ENCODE results near the gene RBBP7. TPM values are rescaled to one million over a fixed set of nuclear protein-coding genes. Genes with fewer than 3 reads are reported as not detected.

The RBBP7 gene
- total RNA-seq, 4 donors from 2014 or later: 62.9 to 88.8 (median 66.0) TPM

- Histone ChIP-seq H3K27me3 (no peaks in the 10 kb centered on the region), H3K36me3 (no peaks in the 10 kb centered on the region), H3K4me3 (no peak overlapping the region), H3K27ac (no peak overlapping the region), H3K4me1 (peaks cover 3% of the 10 kb centered on the region), H3K9me3 (no peaks in the 10 kb centered on the region)
- no peak for TF ChIP-seq POLR2A (IDR thresholded peaks at IDR 0.05)
- TF ChIP-seq POLR2AphosphoS5 (IDR thresholded peaks at IDR 0.05): no peak
- TF ChIP-seq EP300 (IDR thresholded peaks at IDR 0.05): no peak
- TF ChIP-seq, protein P1, sequence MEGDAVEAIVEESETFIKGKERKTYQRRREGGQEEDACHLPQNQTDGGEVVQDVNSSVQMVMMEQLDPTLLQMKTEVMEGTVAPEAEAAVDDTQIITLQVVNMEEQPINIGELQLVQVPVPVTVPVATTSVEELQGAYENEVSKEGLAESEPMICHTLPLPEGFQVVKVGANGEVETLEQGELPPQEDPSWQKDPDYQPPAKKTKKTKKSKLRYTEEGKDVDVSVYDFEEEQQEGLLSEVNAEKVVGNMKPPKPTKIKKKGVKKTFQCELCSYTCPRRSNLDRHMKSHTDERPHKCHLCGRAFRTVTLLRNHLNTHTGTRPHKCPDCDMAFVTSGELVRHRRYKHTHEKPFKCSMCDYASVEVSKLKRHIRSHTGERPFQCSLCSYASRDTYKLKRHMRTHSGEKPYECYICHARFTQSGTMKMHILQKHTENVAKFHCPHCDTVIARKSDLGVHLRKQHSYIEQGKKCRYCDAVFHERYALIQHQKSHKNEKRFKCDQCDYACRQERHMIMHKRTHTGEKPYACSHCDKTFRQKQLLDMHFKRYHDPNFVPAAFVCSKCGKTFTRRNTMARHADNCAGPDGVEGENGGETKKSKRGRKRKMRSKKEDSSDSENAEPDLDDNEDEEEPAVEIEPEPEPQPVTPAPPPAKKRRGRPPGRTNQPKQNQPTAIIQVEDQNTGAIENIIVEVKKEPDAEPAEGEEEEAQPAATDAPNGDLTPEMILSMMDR (IDR thresholded peaks at IDR 0.05): no peak
- DNase-seq (ENCODE audit: low spot score in 2 of 2): no peak
These were observed 62.6 kb downstream of the RBBP7 start for GRCh38 chrX:16807548-16807947.

DNA sequence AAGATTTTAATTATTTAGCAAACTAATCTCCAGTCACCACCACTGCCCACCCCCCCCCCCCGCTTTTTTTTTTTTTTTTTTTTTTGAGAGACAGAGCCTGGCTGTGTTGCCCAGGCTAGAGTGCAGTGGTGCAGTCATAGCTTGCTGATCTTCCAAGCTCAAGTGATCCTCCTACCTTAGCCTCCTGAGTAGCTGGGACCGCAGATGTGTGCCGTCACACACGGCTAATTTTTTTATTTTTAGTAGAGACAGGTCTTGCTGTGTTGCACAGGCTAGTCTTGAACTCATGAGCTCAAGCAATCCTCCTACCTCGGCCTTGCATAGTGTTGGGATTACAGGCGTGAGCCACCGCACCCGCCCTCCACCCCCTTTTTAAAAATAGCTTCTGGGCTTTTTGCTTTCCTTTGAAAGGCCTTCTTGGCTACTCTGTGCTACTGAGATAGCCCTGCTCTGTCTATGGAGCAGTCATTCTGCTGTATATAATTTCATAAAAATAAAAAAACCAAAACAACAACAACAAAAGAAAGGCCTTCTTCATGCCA lies 65.2 kb downstream of the RBBP7 start:
- Histone ChIP-seq H3K36me3 (no peaks in the 10 kb centered on the region), H3K4me1 (peaks cover 3% of the 10 kb centered on the region), H3K27ac (no peak overlapping the region), H3K4me3 (no peak overlapping the region), H3K9me3 (no peaks in the 10 kb centered on the region), H3K27me3 (no peaks in the 10 kb centered on the region)
- DNase-seq (ENCODE audit: low spot score in 2 of 2): no peak
- TF ChIP-seq, protein P1 (IDR thresholded peaks at IDR 0.05): no peak
- WGBS: 92% methylated on average over 7 of the region's 8 CpGs

GRCh38 chrX:16797841-16798240 lies 72.3 kb downstream of the RBBP7 start:
- Histone ChIP-seq H3K27ac (no peak overlapping the region), H3K4me3 (no peak overlapping the region), H3K4me1 (no peaks in the 10 kb centered on the region), H3K27me3 (no peaks in the 10 kb centered on the region), H3K9me3 (no peaks in the 10 kb centered on the region), H3K36me3 (no peaks in the 10 kb centered on the region)
- TF ChIP-seq EP300 (IDR thresholded peaks at IDR 0.05): no peak
- TF ChIP-seq, protein P1 (IDR thresholded peaks at IDR 0.05): no peak
- DNase-seq (ENCODE audit: low spot score in 2 of 2): no peak
- WGBS: 85% methylated on average over 4 of the region's 4 CpGs

GRCh38 chrX:16797358-16797757 lies 72.8 kb downstream of the RBBP7 start:
- 76% methylated on average over 5 of the region's 5 CpGs for WGBS
- Histone ChIP-seq H3K27ac (no peak overlapping the region), H3K36me3 (no peaks in the 10 kb centered on the region), H3K9me3 (no peaks in the 10 kb centered on the region), H3K27me3 (no peaks in the 10 kb centered on the region), H3K4me3 (no peak overlapping the region), H3K4me1 (no peaks in the 10 kb centered on the region)
- DNase-seq (ENCODE audit: low spot score in 2 of 2): no peak
- TF ChIP-seq EP300 (IDR thresholded peaks at IDR 0.05) (no peak), POLR2A (IDR thresholded peaks at IDR 0.05) (no peak), POLR2AphosphoS5 (IDR thresholded peaks at IDR 0.05) (no peak)
- TF ChIP-seq, protein P1 (IDR thresholded peaks at IDR 0.05): no peak

GRCh38 chrX:16796298-16796697 lies 73.9 kb downstream of the RBBP7 start:
- no peaks in the 10 kb centered on the region for H3K36me3 ChIP-seq
- 88% methylated on average over 4 of the region's 4 CpGs for WGBS
- DNase-seq (ENCODE audit: low spot score in 2 of 2): no peak

More at GRCh38 chrX:16796298-16796697, 73.9 kb downstream of the RBBP7 start:
- no peak for TF ChIP-seq POLR2AphosphoS5 (IDR thresholded peaks at IDR 0.05)
- no peak for TF ChIP-seq EP300 (IDR thresholded peaks at IDR 0.05)
- TF ChIP-seq, protein P1 (IDR thresholded peaks at IDR 0.05): no peak
- no peak for TF ChIP-seq POLR2A (IDR thresholded peaks at IDR 0.05)
- no peak overlapping the region for H3K4me3 ChIP-seq
- H3K9me3 ChIP-seq: no peaks in the 10 kb centered on the region
- H3K4me1 ChIP-seq: no peaks in the 10 kb centered on the region
- H3K27me3 ChIP-seq: no peaks in the 10 kb centered on the region
- no peak overlapping the region for H3K27ac ChIP-seq

Other genes with a start within 250 kb of the RBBP7 start
- not detected for gene S100G, start 220.2 kb downstream of the RBBP7 start, total RNA-seq
- gene CTPS2, start 157.7 kb downstream of the RBBP7 start, total RNA-seq: 10 to 100 TPM in 3 of 4 donors, 1 to 10 TPM in 1; 8.7 to 24.9 (median 12.0) TPM
- gene SYAP1, start 150.8 kb downstream of the RBBP7 start, total RNA-seq: 10 to 100 TPM; 16.7 to 20.9 (median 18.9) TPM
- 10 to 100 TPM in 3 of 4 donors, 1 to 10 TPM in 1; 8.6 to 15.5 (median 14.5) TPM for gene TXLNG, start 83.9 kb downstream of the RBBP7 start, total RNA-seq
- 10 to 100 TPM in 1 of 4 donors, 1 to 10 TPM in 3; 6.2 to 10.9 (median 8.6) TPM for gene REPS2, start 76.3 kb upstream of the RBBP7 start, total RNA-seq

Data from suprapubic skin (tissue), 4 donors.